ENCODE data around the gene TF. TPM values are rescaled to one million over a fixed set of nuclear protein-coding genes. Genes with fewer than 3 reads are reported as not detected.

TF gene
- total RNA-seq, 1 experiment from 2014 or later = 0.09 TPM

DNA sequence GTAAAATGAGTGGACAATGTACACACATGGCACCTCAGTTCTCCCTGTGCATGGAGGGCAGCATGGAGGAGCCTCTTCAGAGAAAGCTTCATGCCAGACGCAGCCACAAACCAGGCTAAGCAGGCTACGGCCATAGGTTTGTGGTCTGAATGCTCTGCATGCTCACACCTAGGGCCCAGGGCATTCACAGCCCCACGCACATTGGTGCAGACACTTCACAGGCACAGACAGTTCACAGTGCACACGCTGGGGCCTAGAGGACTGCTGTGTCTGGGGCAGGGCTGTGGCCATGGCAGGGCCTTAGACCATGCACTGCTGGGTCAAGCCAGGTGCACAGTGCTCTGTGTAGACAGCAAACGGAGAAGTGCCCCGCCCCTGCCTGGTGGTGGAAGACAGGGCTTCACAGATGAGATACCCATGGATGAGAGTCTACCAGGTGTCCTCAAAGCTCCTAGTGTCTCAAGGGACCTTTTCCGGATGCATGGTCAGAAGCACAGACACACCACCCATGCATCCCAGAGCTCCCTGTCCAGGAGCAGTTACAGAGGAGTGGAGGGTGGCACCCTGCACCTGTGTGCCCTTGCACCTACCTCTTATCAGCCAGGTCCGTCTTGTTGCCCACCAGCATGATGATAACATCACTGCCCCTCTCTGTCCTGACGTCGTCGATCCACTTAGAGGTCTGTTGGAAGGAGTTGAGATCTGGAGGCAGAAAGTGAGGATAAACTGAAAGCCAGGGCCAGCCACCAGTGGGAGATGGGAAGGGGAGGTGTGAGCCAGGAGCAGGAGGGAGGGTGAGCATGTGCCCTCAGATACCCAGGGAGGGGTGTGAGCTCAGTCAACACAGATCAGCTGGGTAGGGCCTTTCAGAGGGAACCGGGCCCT lies 93.0 kb downstream of the TF start:
- H3K23me2 ChIP-seq (ENCODE audit: insufficient read length, low read depth, low read length, poor library complexity, severe bottlenecking) = no peaks in the 10 kb centered on the region
- TF ChIP-seq, protein P1, sequence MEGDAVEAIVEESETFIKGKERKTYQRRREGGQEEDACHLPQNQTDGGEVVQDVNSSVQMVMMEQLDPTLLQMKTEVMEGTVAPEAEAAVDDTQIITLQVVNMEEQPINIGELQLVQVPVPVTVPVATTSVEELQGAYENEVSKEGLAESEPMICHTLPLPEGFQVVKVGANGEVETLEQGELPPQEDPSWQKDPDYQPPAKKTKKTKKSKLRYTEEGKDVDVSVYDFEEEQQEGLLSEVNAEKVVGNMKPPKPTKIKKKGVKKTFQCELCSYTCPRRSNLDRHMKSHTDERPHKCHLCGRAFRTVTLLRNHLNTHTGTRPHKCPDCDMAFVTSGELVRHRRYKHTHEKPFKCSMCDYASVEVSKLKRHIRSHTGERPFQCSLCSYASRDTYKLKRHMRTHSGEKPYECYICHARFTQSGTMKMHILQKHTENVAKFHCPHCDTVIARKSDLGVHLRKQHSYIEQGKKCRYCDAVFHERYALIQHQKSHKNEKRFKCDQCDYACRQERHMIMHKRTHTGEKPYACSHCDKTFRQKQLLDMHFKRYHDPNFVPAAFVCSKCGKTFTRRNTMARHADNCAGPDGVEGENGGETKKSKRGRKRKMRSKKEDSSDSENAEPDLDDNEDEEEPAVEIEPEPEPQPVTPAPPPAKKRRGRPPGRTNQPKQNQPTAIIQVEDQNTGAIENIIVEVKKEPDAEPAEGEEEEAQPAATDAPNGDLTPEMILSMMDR (conservative IDR thresholded peaks at IDR 0.05) = no peak
- no peaks in the 10 kb centered on the region for H4K20me1 ChIP-seq (ENCODE audit: control insufficient read depth, insufficient read depth, insufficient read length)
- DNase-seq = no peak
- H3K36me3 Mint-ChIP-seq (ENCODE audit: insufficient read depth in 1 of 3, low read depth in 3 of 3) = peaks cover 0 to 3% (median 1%) of the 10 kb centered on the region in 3 experiments; a peak in 1 of 7 replicates
- H3K23ac ChIP-seq (ENCODE audit: insufficient read length, low read depth, low read length) = no peak overlapping the region
- no peaks in the 10 kb centered on the region for H3K9me3 ChIP-seq (ENCODE audit: control insufficient read depth, low read depth, low read length)
- H2BK120ac ChIP-seq (ENCODE audit: low read depth, low read length, poor library complexity, severe bottlenecking) = no peak overlapping the region
- H3K79me1 ChIP-seq (ENCODE audit: insufficient read depth, low read depth, low read length, poor library complexity, severe bottlenecking) = no peaks in the 10 kb centered on the region
- H3K9me3 Mint-ChIP-seq = no peaks in the 10 kb centered on the region
- H3K27ac ChIP-seq (ENCODE audit: insufficient read length, low read depth, low read length) = no peak overlapping the region
- no peaks in the 10 kb centered on the region for H3K4me1 ChIP-seq (ENCODE audit: insufficient read depth, low read length)
- WGBS (ENCODE audit: extremely low coverage, insufficient read length, low lambda C conversion rate) = no CpG with 5 or more reads among the region's 12 CpGs
- no peak overlapping the region for H2BK12ac ChIP-seq (ENCODE audit: insufficient read length, low read depth, low read length)
- H4K91ac ChIP-seq (ENCODE audit: insufficient read length, low read depth, low read length) = no peak overlapping the region
- H2BK5ac ChIP-seq (ENCODE audit: insufficient read length, low read length) = no peak overlapping the region
- H3K14ac ChIP-seq (ENCODE audit: insufficient read depth, low read length) = no peak overlapping the region; the same call in 1 of the 2 replicates
- H3K4ac ChIP-seq (ENCODE audit: low read depth, low read length) = no peak overlapping the region
- no peak overlapping the region for H2BK15ac ChIP-seq (ENCODE audit: low read depth, low read length)
- H3K27me3 ChIP-seq (ENCODE audit: insufficient read depth, low read length) = no peaks in the 10 kb centered on the region
- H3K27ac Mint-ChIP-seq = no peak overlapping the region; a peak in 1 of 7 replicates
- H3K56ac ChIP-seq (ENCODE audit: insufficient read length, low read depth, low read length) = no peak overlapping the region
- no peak overlapping the region for H3T11ph ChIP-seq (ENCODE audit: low read length)
- H3K79me2 ChIP-seq (ENCODE audit: insufficient read depth, low read length) = no peaks in the 10 kb centered on the region
- H2BK20ac ChIP-seq (ENCODE audit: low read depth, low read length, poor library complexity, severe bottlenecking) = no peak overlapping the region
- no peaks in the 10 kb centered on the region; the same call in 1 of the 2 replicates for H3K27me3 Mint-ChIP-seq (ENCODE audit: low read depth)
- H4K8ac ChIP-seq (replicated peaks; ENCODE audit: insufficient read length, low read depth, low read length) = no peak overlapping the region
- no peak overlapping the region for H2AK5ac ChIP-seq (ENCODE audit: insufficient read length, low read length)
- H3K18ac ChIP-seq (ENCODE audit: insufficient read length, low read depth, low read length) = no peak overlapping the region
- H3K4me3 Mint-ChIP-seq = no peak overlapping the region
- H4K5ac ChIP-seq (ENCODE audit: insufficient read length, low read depth, low read length) = no peak overlapping the region
- no peak overlapping the region for H2AFZ ChIP-seq (ENCODE audit: low read length)
- H3K4me2 ChIP-seq (ENCODE audit: insufficient read depth, insufficient read length, low read length) = no peak overlapping the region
- H3K4me1 Mint-ChIP-seq = no peaks in the 10 kb centered on the region
- no peak overlapping the region for H3K9ac ChIP-seq (ENCODE audit: extremely low read depth, insufficient read length, low read length)

All from H9 (cell line).